Measurements from ENCODE around the gene SLC2A14. TPM values are rescaled to one million over a fixed set of nuclear protein-coding genes. Genes with fewer than 3 reads are reported as not detected.
"Not testable (repeated sequence)": the region's sequence is repeated elsewhere in the genome, so short reads cannot be mapped to it uniquely, and the experiment has no call there.

SLC2A14 gene
- total RNA-seq, result under 1 TPM; 0.41 to 0.81 (median 0.47) TPM
- long read RNA-seq, donor 1, result 0 reads
- long read RNA-seq, donor 2, result 0 reads

GRCh38 chr12:7872566-7873319 lies at the start of gene SLC2A14:
Gene SLC2A14, minus strand, starts transcription at chr12:7872915. Its CDS starts 3,035 bp downstream, at chr12:7869880.
- Histone ChIP-seq H3K9me3 (no peaks in the 10 kb centered on the region), H3K4me3 (no peak within 1 kb of the TSS), H3K4me1 (ENCODE audit: low read depth) (no peaks in the 10 kb centered on the region), H3K36me3 (ENCODE audit: low read depth) (no peaks in the 10 kb centered on the region)
- DNase-seq (no peak), ATAC-seq (no peak)
- no peak for TF ChIP-seq CTCF (IDR thresholded peaks at IDR 0.05)
- intact Hi-C loops (cut with DNase I, micrococcal nuclease), result no loop called here

GRCh38 chr12:7921181-7921580 lies 48.5 kb upstream of the SLC2A14 start:
- H3K4me3 ChIP-seq; H3K9me3 ChIP-seq; DNase-seq; H3K4me1 ChIP-seq (ENCODE audit: low read depth); ATAC-seq; H3K36me3 ChIP-seq (ENCODE audit: low read depth); intact Hi-C loops (cut with DNase I, micrococcal nuclease): not testable (repeated sequence)

- H3K4me3 ChIP-seq; ATAC-seq; intact Hi-C loops (cut with DNase I, micrococcal nuclease); H3K9me3 ChIP-seq; H3K4me1 ChIP-seq (ENCODE audit: low read depth); H3K36me3 ChIP-seq (ENCODE audit: low read depth); DNase-seq: not testable (repeated sequence)
Measured at GRCh38 chr12:7918268-7918590, 45.5 kb upstream of the SLC2A14 start.

- intact Hi-C loops (cut with DNase I, micrococcal nuclease), result no loop called here
- no peak for TF ChIP-seq CTCF (IDR thresholded peaks at IDR 0.05)
- DNase-seq, result no peak
- H3K36me3 ChIP-seq (ENCODE audit: low read depth), result peaks cover 4% of the 10 kb centered on the region
- no peaks in the 10 kb centered on the region for H3K4me1 ChIP-seq (ENCODE audit: low read depth)
- H3K4me3 ChIP-seq, result no peak overlapping the region
- H3K9me3 ChIP-seq, result no peaks in the 10 kb centered on the region
- no peak for ATAC-seq
Measured at GRCh38 chr12:7917392-7918267, 44.9 kb upstream of the SLC2A14 start.

GRCh38 chr12:7916936-7917335 lies 44.2 kb upstream of the SLC2A14 start:
- no peak overlapping the region for H3K4me3 ChIP-seq
- H3K4me1 ChIP-seq (ENCODE audit: low read depth), result no peaks in the 10 kb centered on the region
- no peak for DNase-seq
- no peaks in the 10 kb centered on the region for H3K36me3 ChIP-seq (ENCODE audit: low read depth)
- no peak for ATAC-seq
- no peak for TF ChIP-seq CTCF (IDR thresholded peaks at IDR 0.05)
- intact Hi-C loops (cut with DNase I, micrococcal nuclease), result no loop called here
- H3K9me3 ChIP-seq, result no peaks in the 10 kb centered on the region

GRCh38 chr12:7915661-7916403 lies 43.1 kb upstream of the SLC2A14 start:
- no peak for ATAC-seq
- intact Hi-C loops (cut with DNase I, micrococcal nuclease), result no loop called here

GRCh38 chr12:7910106-7910505 lies 37.4 kb upstream of the SLC2A14 start:
- ATAC-seq; DNase-seq; H3K9me3 ChIP-seq; H3K4me1 ChIP-seq (ENCODE audit: low read depth); intact Hi-C loops (cut with DNase I, micrococcal nuclease); H3K36me3 ChIP-seq (ENCODE audit: low read depth); H3K4me3 ChIP-seq: not testable (repeated sequence)

More at GRCh38 chr12:7915661-7916403, 43.1 kb upstream of the SLC2A14 start:
- no peaks in the 10 kb centered on the region for H3K4me1 ChIP-seq (ENCODE audit: low read depth)
- peak in 1 of 3 donors; percentile 52 for DNase-seq
- no peak for TF ChIP-seq CTCF (IDR thresholded peaks at IDR 0.05)
- no peaks in the 10 kb centered on the region for H3K36me3 ChIP-seq (ENCODE audit: low read depth)
- no peaks in the 10 kb centered on the region for H3K9me3 ChIP-seq
- H3K4me3 ChIP-seq, result no peak overlapping the region

Measured in mucosa of descending colon (tissue), 3 donors.